Lower leg skin (tissue), 3 donors: ENCODE results near the gene GABRG3.

Experiments
- POLR2A ChIP-seq, 2 donors: fragments of 450-650 bp; IDR thresholded peaks; one replicate each; pipeline ENCODE4 v1.6.1; 2016 to 2017; ENCODE audit warnings: antibody characterized with exemption in 2 of 2, mild to moderate bottlenecking in 1 of 2, moderate library complexity in 1 of 2
- TF ChIP-seq, protein P1 (sequence below), 3 donors: fragments of 450-650 bp; IDR thresholded peaks; one replicate each; pipeline ENCODE4 v1.5.1; 2016; ENCODE audit warnings: antibody characterized with exemption in 3 of 3, mild to moderate bottlenecking in 3 of 3, moderate library complexity in 2 of 3

DNA sequence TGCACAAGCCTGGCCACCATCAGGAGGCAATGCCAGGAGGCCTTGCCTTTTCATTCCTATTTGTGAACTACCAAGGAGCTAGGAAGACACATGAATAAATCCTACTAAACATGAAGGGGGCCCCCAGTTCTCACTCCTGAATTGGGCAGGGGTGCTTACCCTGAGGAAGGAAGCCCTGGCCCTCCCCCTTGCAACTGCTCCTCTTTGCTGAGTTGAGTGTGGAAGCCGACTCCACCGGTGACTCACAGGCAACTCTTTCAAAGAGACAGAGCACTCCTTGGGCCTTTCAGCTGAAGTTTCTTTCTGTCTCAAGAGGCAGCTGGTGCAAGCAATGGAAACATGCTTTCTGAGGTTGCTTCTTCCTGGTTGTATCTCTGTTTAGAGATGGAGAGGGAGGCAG lies 1.7 kb downstream of the GABRG3 start:
- TF ChIP-seq, protein P1, sequence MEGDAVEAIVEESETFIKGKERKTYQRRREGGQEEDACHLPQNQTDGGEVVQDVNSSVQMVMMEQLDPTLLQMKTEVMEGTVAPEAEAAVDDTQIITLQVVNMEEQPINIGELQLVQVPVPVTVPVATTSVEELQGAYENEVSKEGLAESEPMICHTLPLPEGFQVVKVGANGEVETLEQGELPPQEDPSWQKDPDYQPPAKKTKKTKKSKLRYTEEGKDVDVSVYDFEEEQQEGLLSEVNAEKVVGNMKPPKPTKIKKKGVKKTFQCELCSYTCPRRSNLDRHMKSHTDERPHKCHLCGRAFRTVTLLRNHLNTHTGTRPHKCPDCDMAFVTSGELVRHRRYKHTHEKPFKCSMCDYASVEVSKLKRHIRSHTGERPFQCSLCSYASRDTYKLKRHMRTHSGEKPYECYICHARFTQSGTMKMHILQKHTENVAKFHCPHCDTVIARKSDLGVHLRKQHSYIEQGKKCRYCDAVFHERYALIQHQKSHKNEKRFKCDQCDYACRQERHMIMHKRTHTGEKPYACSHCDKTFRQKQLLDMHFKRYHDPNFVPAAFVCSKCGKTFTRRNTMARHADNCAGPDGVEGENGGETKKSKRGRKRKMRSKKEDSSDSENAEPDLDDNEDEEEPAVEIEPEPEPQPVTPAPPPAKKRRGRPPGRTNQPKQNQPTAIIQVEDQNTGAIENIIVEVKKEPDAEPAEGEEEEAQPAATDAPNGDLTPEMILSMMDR (IDR thresholded peaks at IDR 0.05): no peak
- TF ChIP-seq POLR2A (IDR thresholded peaks at IDR 0.05): no peak
